HuH-7 (cell line): ENCODE measurements around the gene AGAP1.

ENCODE experiments used
- DNase-seq: peaks from one replicate; pipeline ENCODE4 v3.0.0; 2011; ENCODE audit warnings: low spot score

The AGAP1 gene

GRCh38 chr2:235968155-235968554 lies 474.3 kb downstream of the AGAP1 start:
- no peak for DNase-seq

GRCh38 chr2:235968616-235969324 lies 474.9 kb downstream of the AGAP1 start:
- no peak for DNase-seq

GRCh38 chr2:235970204-235971040 lies 476.6 kb downstream of the AGAP1 start:
- DNase-seq, result no peak

DNA sequence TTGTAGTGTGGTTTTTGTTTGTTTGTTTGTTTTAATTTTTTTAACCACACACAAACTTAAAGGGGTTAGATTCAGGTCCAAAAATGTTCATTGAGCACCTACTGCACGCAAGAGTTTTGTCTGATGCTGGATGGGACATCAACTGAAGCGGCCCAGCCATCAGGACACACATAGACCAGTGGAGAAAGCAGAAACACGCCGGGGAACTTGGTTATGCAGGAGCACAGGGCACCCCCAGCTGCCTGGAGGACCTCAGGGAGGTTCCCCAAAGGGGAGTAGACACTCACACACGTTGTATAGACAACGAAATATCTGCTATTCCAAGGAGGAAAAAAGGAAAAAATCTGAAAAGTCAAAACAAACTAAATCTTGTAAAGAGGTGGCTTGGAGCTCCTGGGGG lies 482.7 kb downstream of the AGAP1 start:
- no peak for DNase-seq

DNA sequence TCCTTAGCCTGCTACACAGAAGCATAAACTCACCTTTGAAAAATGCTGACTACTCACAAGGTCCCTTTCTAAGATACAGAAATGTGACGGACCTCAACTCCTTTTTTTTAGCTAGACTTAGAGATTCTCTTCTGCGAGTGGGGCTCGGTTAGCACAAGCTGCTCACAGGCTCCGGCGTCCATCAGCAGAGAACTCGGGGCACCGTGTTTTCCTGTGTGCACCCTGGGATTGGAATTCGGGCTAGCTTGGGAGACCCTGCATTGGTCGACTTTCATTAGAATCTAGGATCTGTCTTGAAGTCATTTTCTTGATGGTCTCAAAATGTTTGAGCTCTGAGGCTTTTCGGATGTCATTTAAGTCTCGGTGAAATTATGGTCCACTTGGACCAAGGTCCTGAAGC lies 483.1 kb downstream of the AGAP1 start:
- no peak for DNase-seq

DNA sequence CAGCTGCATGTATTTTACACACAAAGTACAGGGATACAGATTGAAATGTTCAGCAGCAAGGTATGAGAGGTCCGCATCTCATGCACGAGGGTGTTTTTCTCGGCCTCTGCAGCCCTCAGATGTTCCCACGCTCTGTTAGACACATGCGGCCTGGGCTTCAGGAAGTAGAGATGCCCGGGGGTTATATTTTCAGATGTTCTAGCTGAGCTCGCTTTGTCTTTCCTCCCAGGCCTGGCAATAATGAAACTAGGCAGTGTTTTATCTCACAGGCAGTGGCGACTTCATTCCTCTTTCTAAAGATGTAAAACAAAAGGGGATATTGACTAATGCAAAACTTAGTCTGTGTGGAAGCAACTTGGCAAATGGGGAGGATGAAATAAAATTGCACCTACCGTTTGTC lies 483.6 kb downstream of the AGAP1 start:
- no peak for DNase-seq

GRCh38 chr2:235978022-235978421 lies 484.2 kb downstream of the AGAP1 start:
- DNase-seq, result no peak

DNA sequence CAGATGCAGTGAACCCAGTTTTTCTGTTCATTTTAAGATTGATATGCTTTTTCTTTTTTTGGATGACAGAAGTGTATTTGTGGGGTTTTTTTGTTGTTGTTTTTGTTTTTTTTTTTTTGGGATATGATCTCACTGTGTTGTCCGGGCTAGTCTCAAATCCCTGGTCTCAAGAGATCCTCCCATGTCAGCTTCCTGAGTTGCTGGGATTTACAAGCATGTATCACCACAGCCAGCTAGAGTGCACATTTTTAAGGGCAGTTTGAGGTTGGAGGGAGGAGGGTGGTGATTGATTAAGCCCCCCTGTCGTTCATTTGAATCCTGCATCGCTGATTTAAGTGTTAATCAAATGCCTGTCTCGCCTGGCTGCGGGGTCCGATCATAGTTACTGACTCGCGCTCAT lies 485.2 kb downstream of the AGAP1 start:
- DNase-seq, result no peak

- DNase-seq, result no peak
Measured at GRCh38 chr2:235979753-235980435, 486.1 kb downstream of the AGAP1 start.

- DNase-seq, result no peak
Measured at GRCh38 chr2:235981631-235982030, 487.8 kb downstream of the AGAP1 start.

DNA sequence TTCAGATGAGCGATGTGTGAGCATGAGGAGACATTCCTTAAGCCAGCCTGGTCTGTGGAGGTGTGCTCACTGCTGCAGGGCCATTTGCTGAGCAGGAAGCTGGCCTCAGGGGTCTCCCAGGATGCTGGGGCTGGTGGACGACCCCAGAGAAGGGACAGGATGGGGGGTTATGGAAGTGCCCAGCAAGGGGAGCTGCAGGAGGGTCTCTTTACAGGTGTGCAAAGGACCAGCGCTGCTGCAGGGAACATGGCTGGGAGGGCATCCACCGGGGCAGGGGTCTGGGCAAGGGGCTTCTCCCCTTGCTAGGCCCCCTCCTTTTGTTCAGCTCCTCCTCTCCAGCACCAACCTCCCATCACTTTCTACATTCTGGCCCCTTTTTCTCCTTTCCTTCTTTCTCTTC lies 489.2 kb downstream of the AGAP1 start:
- no peak for DNase-seq

GRCh38 chr2:235984552-235984951 lies 490.7 kb downstream of the AGAP1 start:
- DNase-seq, result no peak

GRCh38 chr2:235986361-235986760 lies 492.5 kb downstream of the AGAP1 start:
- no peak for DNase-seq

DNA sequence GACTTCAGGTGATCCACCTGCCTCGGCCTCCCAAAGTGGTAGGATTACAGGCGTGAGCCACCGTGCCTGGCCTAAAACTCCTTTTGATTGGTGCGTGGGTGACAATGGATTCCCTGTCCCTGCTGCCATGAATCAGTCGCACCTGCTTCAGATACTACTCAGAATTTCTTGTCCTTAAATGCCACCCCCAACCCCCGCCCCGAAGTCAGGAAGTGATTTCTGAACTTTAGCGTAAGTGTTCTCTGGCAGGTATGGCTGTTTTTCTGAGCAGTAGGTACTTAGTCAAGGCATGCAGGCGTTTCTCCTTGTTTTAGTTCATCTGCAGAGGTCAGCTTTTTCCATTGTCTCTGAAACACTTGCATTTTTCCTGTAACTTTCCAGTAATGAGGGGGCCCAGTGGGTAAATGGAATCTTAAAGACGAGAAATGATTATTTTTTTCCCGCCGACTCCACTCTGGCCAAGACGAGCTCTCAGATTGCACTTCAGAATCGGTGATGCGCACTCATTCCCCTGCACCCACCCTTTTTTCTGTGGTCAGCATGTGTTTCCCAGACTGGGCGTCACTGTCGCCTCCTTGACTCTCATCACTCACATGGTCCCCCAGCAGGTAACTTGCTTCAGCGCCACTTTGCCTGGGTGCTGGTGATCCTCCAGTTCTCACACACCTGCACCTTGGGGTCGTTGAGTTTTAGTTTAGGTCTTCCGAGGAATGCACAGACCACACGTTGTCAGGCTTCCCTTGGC lies 494.6 kb downstream of the AGAP1 start:
- DNase-seq, result no peak

DNA sequence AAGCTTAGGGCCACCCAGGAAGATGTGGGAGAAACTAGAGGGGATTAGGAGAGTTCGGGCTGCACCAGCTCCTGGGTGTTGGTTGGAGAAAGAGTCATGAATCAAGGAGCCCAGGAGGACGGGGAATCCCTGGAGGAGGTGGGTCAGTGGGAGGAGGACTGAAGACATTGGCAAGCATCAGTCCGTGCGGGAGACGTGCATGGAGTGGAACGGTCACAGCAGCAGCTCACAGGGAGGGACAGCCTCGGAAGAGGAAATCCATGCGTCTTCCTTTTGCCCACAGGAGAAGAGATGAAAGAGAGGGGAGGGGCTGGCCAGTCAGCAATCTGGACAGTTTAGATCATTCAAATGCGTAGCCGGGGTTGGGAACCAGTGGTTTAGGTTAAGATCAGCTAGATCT lies 495.7 kb downstream of the AGAP1 start:
- DNase-seq, result no peak

DNA sequence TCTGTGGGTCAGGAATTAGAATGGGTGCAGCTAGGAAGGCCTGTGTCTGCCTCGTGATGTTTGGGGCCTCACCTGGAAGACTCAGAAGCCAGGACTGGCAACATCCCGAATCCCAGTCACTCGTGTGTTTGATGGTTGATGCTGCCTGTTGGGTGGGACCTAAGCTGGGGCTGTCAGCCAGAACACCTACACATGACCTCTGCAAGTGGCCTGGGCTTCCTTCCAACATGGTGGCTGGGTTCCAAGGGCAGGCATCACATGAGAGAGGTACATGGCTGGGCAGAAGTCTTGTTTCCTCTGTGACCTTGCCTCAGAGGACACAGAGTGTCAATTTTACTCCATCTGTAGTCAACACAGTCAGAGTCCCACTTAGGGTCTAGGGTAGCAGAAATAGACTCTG lies 496.5 kb downstream of the AGAP1 start:
- DNase-seq, result no peak

GRCh38 chr2:235992024-235992423 lies 498.2 kb downstream of the AGAP1 start:
- DNase-seq, result no peak

GRCh38 chr2:235996419-235996818 lies 502.6 kb downstream of the AGAP1 start:
- DNase-seq, result no peak

- no peak for DNase-seq
Measured at GRCh38 chr2:235999011-235999410, 505.2 kb downstream of the AGAP1 start.

DNA sequence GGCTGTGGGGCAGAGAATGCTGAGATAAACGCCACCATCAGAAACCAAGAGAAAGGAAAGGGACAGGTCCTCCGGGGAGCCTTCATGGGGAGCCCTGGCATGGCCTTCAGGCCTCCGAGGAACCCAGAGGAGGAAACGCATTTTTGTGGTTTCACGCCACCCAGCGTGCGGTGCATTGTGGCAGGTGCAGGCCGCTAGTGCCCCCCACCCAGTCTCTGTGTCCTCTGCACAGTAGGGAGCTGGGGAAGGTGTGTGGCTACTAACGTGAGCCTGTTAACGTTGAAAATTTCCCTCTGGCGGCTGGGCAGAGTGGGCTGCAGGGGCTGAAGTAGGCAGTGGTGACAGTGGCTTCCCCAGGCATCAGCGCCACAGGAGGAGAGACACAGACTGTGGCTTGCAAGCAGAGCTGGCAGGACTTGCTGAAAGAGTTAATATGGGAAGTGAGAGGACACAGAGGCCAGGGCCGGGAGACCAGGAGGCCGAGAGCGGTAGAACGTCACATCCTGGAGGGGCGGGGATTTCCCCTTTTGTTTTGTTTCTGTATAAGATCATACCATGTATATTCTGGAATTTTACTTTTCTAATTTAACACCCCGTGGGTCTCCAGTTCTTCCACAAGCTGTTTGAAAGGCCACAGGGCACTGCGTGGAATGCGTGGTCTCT lies 507.5 kb downstream of the AGAP1 start:
- DNase-seq, result no peak

DNA sequence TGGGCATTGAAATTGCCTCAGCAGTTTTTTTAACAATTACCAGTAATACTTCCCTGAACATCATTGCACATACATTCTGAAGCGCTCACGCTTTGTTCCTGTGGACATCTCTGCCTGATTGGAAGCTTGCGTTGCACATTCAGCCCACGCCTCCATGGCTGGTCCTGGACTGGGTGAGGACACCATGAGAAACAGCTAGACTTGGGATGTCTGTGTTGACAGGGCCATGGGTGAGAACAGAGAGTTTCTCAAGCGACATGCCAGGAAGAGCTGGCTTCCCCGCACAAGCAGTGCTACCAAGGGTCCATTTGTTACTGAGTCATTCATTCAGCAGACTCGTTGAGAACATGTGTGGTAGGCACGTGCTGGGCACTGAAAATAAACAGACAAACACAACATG lies 508.0 kb downstream of the AGAP1 start:
- DNase-seq, result no peak

DNA sequence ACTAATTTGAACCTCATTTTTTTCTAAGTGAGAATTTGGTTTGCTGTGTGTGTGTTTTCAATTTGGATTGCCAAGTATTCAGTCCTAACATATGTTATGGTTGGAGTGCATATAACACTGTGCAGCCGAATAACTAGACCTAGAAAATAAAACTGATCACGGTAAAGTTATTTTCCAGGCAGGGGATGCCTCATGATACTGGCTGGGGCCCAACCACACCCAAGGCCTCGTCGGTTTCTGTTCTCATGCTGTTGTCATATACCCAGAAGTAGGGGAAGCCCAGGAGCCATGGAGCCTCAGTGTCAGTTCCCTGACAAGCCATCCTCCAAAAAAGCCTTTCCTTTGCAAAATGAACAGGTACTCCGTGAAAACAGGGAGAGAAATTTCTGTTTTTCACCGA lies 514.2 kb downstream of the AGAP1 start:
- DNase-seq, result no peak
